ENCODE results near the gene DCD. TPM values are rescaled to one million over a fixed set of nuclear protein-coding genes. Genes with fewer than 3 reads are reported as not detected.
A peak's percentile ranks its signal among the peaks of the same experiment; 100 is the strongest.

DCD gene
- total RNA-seq, 1 experiment from 2014 or later = not detected

DNA sequence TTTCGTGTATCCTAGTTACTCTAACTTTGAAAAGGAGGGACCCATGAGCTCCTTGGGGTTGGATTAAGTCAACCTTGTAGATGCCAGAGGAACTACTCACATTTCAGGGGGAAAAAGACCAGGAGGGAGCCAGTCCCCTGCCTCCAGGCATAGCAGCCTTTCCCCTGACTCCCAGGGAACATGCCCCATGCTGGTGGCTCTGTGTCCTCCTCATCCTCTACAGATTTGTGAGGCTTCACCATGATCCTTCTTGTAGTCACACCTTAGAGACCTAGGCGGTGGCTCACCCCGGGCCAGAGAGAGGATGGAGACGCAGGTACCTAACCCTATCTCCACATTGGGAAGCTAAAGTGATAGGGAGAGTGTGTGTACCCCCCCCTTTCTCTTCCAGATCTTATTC lies 43.7 kb downstream of the DCD start:
- no peak overlapping the region for H3K4ac ChIP-seq (ENCODE audit: low read depth, low read length)
- no peak overlapping the region for H2BK12ac ChIP-seq (ENCODE audit: insufficient read length, low read depth, low read length)
- TF ChIP-seq, protein P1, sequence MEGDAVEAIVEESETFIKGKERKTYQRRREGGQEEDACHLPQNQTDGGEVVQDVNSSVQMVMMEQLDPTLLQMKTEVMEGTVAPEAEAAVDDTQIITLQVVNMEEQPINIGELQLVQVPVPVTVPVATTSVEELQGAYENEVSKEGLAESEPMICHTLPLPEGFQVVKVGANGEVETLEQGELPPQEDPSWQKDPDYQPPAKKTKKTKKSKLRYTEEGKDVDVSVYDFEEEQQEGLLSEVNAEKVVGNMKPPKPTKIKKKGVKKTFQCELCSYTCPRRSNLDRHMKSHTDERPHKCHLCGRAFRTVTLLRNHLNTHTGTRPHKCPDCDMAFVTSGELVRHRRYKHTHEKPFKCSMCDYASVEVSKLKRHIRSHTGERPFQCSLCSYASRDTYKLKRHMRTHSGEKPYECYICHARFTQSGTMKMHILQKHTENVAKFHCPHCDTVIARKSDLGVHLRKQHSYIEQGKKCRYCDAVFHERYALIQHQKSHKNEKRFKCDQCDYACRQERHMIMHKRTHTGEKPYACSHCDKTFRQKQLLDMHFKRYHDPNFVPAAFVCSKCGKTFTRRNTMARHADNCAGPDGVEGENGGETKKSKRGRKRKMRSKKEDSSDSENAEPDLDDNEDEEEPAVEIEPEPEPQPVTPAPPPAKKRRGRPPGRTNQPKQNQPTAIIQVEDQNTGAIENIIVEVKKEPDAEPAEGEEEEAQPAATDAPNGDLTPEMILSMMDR (conservative IDR thresholded peaks at IDR 0.05) = no peak
- H3K36me3 Mint-ChIP-seq (ENCODE audit: insufficient read depth in 1 of 3, low read depth in 3 of 3) = no peaks in the 10 kb centered on the region; a peak in 1 of 7 replicates
- no peaks in the 10 kb centered on the region for H3K4me1 Mint-ChIP-seq
- H4K20me1 ChIP-seq (ENCODE audit: control insufficient read depth, insufficient read depth, insufficient read length) = no peaks in the 10 kb centered on the region
- H3K4me1 ChIP-seq (ENCODE audit: insufficient read depth, low read length) = no peaks in the 10 kb centered on the region
- H3K14ac ChIP-seq (ENCODE audit: insufficient read depth, low read length) = no peak overlapping the region
- H3K79me1 ChIP-seq (ENCODE audit: insufficient read depth, low read depth, low read length, poor library complexity, severe bottlenecking) = no peaks in the 10 kb centered on the region
- no CpG with 5 or more reads among the region's 4 CpGs for WGBS (ENCODE audit: extremely low coverage, insufficient read length, low lambda C conversion rate)
- no peak overlapping the region for H3K27ac ChIP-seq (ENCODE audit: insufficient read length, low read depth, low read length)
- no peak overlapping the region for H4K8ac ChIP-seq (replicated peaks; ENCODE audit: insufficient read length, low read depth, low read length)
- no peak overlapping the region for H4K5ac ChIP-seq (ENCODE audit: insufficient read length, low read depth, low read length)
- H3K4me3 Mint-ChIP-seq = no peak overlapping the region
- no peaks in the 10 kb centered on the region for H3K23me2 ChIP-seq (ENCODE audit: insufficient read length, low read depth, low read length, poor library complexity, severe bottlenecking)
- no peak overlapping the region for H3K18ac ChIP-seq (ENCODE audit: insufficient read length, low read depth, low read length)
- no peak overlapping the region for H2BK120ac ChIP-seq (ENCODE audit: low read depth, low read length, poor library complexity, severe bottlenecking)
- no peaks in the 10 kb centered on the region for H3K79me2 ChIP-seq (ENCODE audit: insufficient read depth, low read length)
- H3T11ph ChIP-seq (ENCODE audit: low read length) = no peak overlapping the region
- H3K27me3 Mint-ChIP-seq (ENCODE audit: low read depth) = peaks cover 67% of the 10 kb centered on the region
- peak overlapping the region in 1 of 3 experiments; percentile 25; a peak in 1 of 7 replicates for H3K27ac Mint-ChIP-seq
- no peaks in the 10 kb centered on the region; the same call in 1 of the 2 replicates for H3K27me3 ChIP-seq (ENCODE audit: insufficient read depth, low read length)
- H2AK5ac ChIP-seq (ENCODE audit: insufficient read length, low read length) = no peak overlapping the region
- H2BK20ac ChIP-seq (ENCODE audit: low read depth, low read length, poor library complexity, severe bottlenecking) = no peak overlapping the region
- no peak overlapping the region for H3K9ac ChIP-seq (ENCODE audit: extremely low read depth, insufficient read length, low read length)
- no peak overlapping the region for H2AFZ ChIP-seq (ENCODE audit: low read length)
- H3K9me3 Mint-ChIP-seq = no peaks in the 10 kb centered on the region
- DNase-seq = peak; percentile 23
- H3K23ac ChIP-seq (ENCODE audit: insufficient read length, low read depth, low read length) = no peak overlapping the region
- no peaks in the 10 kb centered on the region for H3K9me3 ChIP-seq (ENCODE audit: control insufficient read depth, low read depth, low read length)
- H2BK5ac ChIP-seq (ENCODE audit: insufficient read length, low read length) = no peak overlapping the region
- no peak overlapping the region for H3K4me2 ChIP-seq (ENCODE audit: insufficient read depth, insufficient read length, low read length)
- no peak overlapping the region for H4K91ac ChIP-seq (ENCODE audit: insufficient read length, low read depth, low read length)
- H3K56ac ChIP-seq (ENCODE audit: insufficient read length, low read depth, low read length) = no peak overlapping the region
- no peak overlapping the region for H2BK15ac ChIP-seq (ENCODE audit: low read depth, low read length)
